Epithelial cell of esophagus (primary cell): ENCODE data around the gene SRGAP3.

Experiments
- DNase-seq: peaks from one replicate; pipeline ENCODE4 v3.0.0; 2010; ENCODE audit warnings: low read depth
- H3K4me3 ChIP-seq: 2 replicates; pipeline ENCODE4 v1.5.1; 2011; ENCODE audit warnings: mild to moderate bottlenecking, low read length, control low read depth
- TF ChIP-seq, protein P1 (sequence below): IDR thresholded peaks from 2 replicates; pipeline ENCODE4 v1.5.1; 2011; ENCODE audit warnings: low read depth, mild to moderate bottlenecking, low read length, control low read depth, inconsistent platforms; ENCODE audit not compliant: insufficient read depth; ENCODE audit errors: missing control alignments

Gene SRGAP3

GRCh38 chr3:9104121-9104520 is 145.3 kb downstream of the SRGAP3 start:
- no peak overlapping the region for H3K4me3 ChIP-seq
- TF ChIP-seq, protein P1, sequence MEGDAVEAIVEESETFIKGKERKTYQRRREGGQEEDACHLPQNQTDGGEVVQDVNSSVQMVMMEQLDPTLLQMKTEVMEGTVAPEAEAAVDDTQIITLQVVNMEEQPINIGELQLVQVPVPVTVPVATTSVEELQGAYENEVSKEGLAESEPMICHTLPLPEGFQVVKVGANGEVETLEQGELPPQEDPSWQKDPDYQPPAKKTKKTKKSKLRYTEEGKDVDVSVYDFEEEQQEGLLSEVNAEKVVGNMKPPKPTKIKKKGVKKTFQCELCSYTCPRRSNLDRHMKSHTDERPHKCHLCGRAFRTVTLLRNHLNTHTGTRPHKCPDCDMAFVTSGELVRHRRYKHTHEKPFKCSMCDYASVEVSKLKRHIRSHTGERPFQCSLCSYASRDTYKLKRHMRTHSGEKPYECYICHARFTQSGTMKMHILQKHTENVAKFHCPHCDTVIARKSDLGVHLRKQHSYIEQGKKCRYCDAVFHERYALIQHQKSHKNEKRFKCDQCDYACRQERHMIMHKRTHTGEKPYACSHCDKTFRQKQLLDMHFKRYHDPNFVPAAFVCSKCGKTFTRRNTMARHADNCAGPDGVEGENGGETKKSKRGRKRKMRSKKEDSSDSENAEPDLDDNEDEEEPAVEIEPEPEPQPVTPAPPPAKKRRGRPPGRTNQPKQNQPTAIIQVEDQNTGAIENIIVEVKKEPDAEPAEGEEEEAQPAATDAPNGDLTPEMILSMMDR, result no peak
- DNase-seq, result no peak

GRCh38 chr3:9102240-9102981 is 147.0 kb downstream of the SRGAP3 start:
- DNase-seq, result no peak
- H3K4me3 ChIP-seq, result no peak overlapping the region
- TF ChIP-seq, protein P1, result no peak

GRCh38 chr3:9101286-9101685 is 148.2 kb downstream of the SRGAP3 start:
- DNase-seq, result no peak
- H3K4me3 ChIP-seq, result no peak overlapping the region
- TF ChIP-seq, protein P1, result no peak

- no peak overlapping the region for H3K4me3 ChIP-seq
- DNase-seq, result no peak
- TF ChIP-seq, protein P1, result no peak
Observed at GRCh38 chr3:9100513-9100894, 148.9 kb downstream of the SRGAP3 start.

GRCh38 chr3:9099702-9100512 is 149.5 kb downstream of the SRGAP3 start:
- no peak for DNase-seq
- H3K4me3 ChIP-seq, result no peak overlapping the region

DNA sequence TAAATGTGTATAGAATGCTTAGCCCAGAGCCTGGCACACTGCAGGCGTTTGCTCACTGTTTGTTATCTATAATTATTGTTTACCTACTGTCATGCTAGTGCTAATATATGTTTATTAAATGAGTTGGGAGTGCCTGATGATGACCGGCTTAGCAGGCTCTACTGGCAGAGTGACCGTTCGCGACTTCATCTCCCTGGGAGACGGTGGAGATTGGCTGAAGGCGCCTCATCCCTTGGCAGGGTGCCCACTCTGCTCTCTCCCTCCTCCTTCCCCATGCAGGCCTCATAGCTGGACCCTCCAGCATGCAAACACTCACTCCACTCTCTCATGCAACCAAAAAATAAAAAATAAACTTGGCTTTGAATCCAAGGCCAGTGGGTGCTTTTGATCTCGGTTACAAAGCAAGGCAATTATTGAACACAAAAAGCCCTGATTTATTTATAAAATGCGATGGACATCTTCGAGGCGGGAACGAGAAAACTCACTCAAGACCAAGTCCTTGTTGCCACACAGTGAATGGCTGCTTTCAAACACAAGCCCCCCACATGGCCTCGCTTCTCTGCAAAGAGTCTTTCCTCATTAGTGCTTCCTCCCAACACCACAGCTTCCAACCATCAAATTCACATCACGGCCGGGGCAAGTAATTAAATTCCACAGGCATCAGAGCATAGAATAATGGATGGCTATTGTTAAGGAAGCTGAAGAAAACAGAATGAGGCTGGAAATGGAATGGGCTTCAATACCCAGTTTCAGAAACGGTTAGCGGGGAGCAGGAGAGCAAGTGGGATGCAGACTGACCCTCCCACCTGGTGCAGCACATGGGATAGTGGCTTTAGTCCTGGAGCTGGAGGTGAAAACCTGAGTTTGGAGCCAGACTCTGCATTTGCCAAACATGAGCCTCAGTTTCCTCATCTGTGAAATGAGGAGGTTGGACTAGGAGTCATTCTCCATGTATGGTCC is 150.4 kb downstream of the SRGAP3 start:
- DNase-seq, result peak; percentile 67
- TF ChIP-seq, protein P1, result no peak
- no peak overlapping the region for H3K4me3 ChIP-seq

More at GRCh38 chr3:9099702-9100512, 149.5 kb downstream of the SRGAP3 start:
- TF ChIP-seq, protein P1, result no peak
